Heart left ventricle (tissue), 13 donors: ENCODE data around the gene ZBTB46.

ENCODE experiments used
- CTCF ChIP-seq, 12 donors: fragments of 200-600 bp; sonication (generic) in 4 of 12; IDR thresholded peaks; one replicate each; pipeline versions ENCODE4 v1.5.0 to v1.8.0; 2018 to 2022; ENCODE audit warnings: antibody characterized with exemption in 12 of 12, mild to moderate bottlenecking in 5 of 12
- POLR2A ChIP-seq, 2 donors: fragments of 450-650 bp; IDR thresholded peaks; one replicate each; pipeline ENCODE4 v1.6.1; 2017; ENCODE audit warnings: antibody characterized with exemption in 2 of 2, mild to moderate bottlenecking in 2 of 2, moderate library complexity in 2 of 2
- donor health status: ischemic (EF 13 %, LVEDD 7.1; RV severe dilation, severe dysfunction).
- donor health status: DM: no; HTN: yes; CAD: no.
- donor health status: DM: no; HTN: no; CAD: no.
- donor health status: ischemic (EF 25% LVEDD 6.9; RV normal size, moderate dysfunction).
- donor health status: ischemic (EF 25% LVEDD 5.7; RV mildly dilated, moderate dysfunction).
- donor health status: ischemic (EF 35%, LVEDD 5.7; RV mildly dilated, moderate dysfunction).
- donor health status: nonischemic (EF 11% LVEDD 7.7; RV severe dilation, severe dysfunction).
- donor health status: DM: yes; HTN: yes; CAD: no.
- donor health status: PGD.
- donor health status: ischemic (EF 29% LVEDD 5.4; RV normal size, mild dysfunction).
- donor health status: nonischemic (EF 23%, LVEDD 6.1; RV moderate dilation, normal function).

GRCh38 chr20:63834491-63834880 is 3.4 kb upstream of the ZBTB46 start:
- TF ChIP-seq CTCF (IDR thresholded peaks at IDR 0.05) (no peak), POLR2A (IDR thresholded peaks at IDR 0.05) (no peak)
